ENCODE measurements around the gene ATG101.

ATG101 gene

DNA sequence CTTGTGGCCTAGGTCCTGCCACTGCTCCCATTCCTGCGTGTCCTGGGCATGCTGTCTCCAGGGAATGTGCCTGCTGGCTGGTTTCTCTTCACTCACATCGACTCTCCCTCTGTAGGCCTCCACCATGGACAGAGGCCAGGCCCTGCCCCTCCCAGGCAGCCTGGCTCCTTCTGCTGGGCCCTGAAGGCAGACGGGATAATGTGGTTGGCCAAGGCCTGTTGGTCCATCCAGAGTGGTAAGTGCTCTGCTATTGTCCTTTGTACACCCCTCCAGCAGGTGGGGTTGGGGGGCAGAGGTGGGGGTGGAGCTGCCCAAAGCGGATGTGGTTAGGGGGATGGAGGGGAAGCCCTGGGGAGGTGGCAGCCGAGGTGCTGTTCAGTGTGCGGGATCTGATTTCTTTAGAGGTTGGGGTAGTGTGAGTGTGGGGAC, 28.1 kb upstream of the ATG101 start:
- peak overlapping the region; percentile 7; the same call in 1 of the 2 replicates for H3K4me2 ChIP-seq (ENCODE audit: low read length)
- no peaks in the 10 kb centered on the region for H3K9me2 ChIP-seq (ENCODE audit: low read depth, low read length)
- H4K20me1 ChIP-seq (ENCODE audit: insufficient read depth, low read length): no peaks in the 10 kb centered on the region
- no peak overlapping the region for H3K27ac ChIP-seq (ENCODE audit: low read depth, low read length, poor library complexity, severe bottlenecking)
- TF ChIP-seq, protein P1, sequence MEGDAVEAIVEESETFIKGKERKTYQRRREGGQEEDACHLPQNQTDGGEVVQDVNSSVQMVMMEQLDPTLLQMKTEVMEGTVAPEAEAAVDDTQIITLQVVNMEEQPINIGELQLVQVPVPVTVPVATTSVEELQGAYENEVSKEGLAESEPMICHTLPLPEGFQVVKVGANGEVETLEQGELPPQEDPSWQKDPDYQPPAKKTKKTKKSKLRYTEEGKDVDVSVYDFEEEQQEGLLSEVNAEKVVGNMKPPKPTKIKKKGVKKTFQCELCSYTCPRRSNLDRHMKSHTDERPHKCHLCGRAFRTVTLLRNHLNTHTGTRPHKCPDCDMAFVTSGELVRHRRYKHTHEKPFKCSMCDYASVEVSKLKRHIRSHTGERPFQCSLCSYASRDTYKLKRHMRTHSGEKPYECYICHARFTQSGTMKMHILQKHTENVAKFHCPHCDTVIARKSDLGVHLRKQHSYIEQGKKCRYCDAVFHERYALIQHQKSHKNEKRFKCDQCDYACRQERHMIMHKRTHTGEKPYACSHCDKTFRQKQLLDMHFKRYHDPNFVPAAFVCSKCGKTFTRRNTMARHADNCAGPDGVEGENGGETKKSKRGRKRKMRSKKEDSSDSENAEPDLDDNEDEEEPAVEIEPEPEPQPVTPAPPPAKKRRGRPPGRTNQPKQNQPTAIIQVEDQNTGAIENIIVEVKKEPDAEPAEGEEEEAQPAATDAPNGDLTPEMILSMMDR (IDR thresholded peaks at IDR 0.05; ENCODE audit: low read length): peak; percentile 39; the same call in 1 of the 2 replicates
- no peak for TF ChIP-seq EZH2 (IDR thresholded peaks at IDR 0.05; ENCODE audit: borderline replicate concordance, low read length)
- H3K9ac ChIP-seq (ENCODE audit: low read length): no peak overlapping the region; the same call in 1 of the 2 replicates
- no peaks in the 10 kb centered on the region for H3K36me3 ChIP-seq (ENCODE audit: insufficient read depth, low read length)
- H3F3A ChIP-seq (ENCODE audit: insufficient read depth, low read length): no peaks in the 10 kb centered on the region
- H2AFZ ChIP-seq (ENCODE audit: low read length): no peak overlapping the region
- H3K79me2 ChIP-seq (ENCODE audit: insufficient read depth, low read length): no peaks in the 10 kb centered on the region
- no peak overlapping the region for H3K4me3 ChIP-seq (ENCODE audit: low read depth, low read length, poor library complexity, severe bottlenecking)
- no peaks in the 10 kb centered on the region; the same call in 1 of the 2 replicates for H3K27me3 ChIP-seq (ENCODE audit: insufficient read depth, low read length)
- H3K9me3 ChIP-seq (ENCODE audit: low read length): no peaks in the 10 kb centered on the region
- peaks cover 16% of the 10 kb centered on the region for H3K4me1 ChIP-seq (ENCODE audit: insufficient read depth, low read length, severe bottlenecking)

DNA sequence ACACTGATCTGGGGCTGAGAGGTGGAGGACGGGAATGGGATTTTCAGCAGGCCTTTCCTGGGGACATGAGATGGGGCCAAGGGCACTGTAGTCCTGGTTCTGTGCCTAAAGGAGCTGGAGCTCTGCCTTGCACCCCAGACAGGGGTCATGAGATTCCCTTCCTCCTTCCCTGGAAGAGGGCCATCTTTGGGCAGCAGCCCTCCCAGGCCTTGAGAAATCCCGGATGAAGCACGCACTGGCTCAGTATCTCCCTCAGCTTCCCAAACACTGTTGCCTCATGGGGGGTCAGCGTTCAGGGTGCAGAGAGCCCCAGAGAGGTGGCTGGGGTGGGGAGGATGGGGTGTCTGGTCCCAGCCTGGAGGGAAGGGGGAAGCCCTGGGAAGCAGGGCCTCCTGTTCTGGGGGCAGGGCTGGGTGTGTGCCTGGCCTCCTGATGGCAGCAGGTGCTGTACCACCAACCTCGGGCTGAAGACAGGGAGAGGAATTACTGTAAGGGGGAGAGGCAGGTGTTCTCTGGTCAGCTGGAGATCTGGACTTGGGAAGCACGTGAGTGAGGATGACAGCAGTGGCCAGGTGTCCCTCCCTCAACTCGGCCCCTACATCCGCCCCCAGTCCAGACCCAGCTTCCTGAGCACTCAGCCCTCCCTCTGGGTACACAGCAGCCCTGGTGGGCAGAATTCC, 26.9 kb upstream of the ATG101 start:
- H3K4me1 ChIP-seq (ENCODE audit: insufficient read depth, low read length, severe bottlenecking): peaks cover 10% of the 10 kb centered on the region
- no peaks in the 10 kb centered on the region for H3K9me3 ChIP-seq (ENCODE audit: low read length)
- H3K4me2 ChIP-seq (ENCODE audit: low read length): peak overlapping the region; percentile 7; the same call in 1 of the 2 replicates
- no peaks in the 10 kb centered on the region for H3K36me3 ChIP-seq (ENCODE audit: insufficient read depth, low read length)
- TF ChIP-seq, protein P1 (IDR thresholded peaks at IDR 0.05; ENCODE audit: low read length): no peak
- TF ChIP-seq EZH2 (IDR thresholded peaks at IDR 0.05; ENCODE audit: borderline replicate concordance, low read length): no peak
- H3K27me3 ChIP-seq (ENCODE audit: insufficient read depth, low read length): no peaks in the 10 kb centered on the region; the same call in 1 of the 2 replicates
- no peaks in the 10 kb centered on the region for H4K20me1 ChIP-seq (ENCODE audit: insufficient read depth, low read length)
- no peak overlapping the region for H3K4me3 ChIP-seq (ENCODE audit: low read depth, low read length, poor library complexity, severe bottlenecking)
- no peaks in the 10 kb centered on the region for H3K79me2 ChIP-seq (ENCODE audit: insufficient read depth, low read length)
- no peaks in the 10 kb centered on the region for H3K9me2 ChIP-seq (ENCODE audit: low read depth, low read length)
- no peak overlapping the region for H3K27ac ChIP-seq (ENCODE audit: low read depth, low read length, poor library complexity, severe bottlenecking)
- H3F3A ChIP-seq (ENCODE audit: insufficient read depth, low read length): no peaks in the 10 kb centered on the region
- H2AFZ ChIP-seq (ENCODE audit: low read length): no peak overlapping the region
- no peak overlapping the region; the same call in 1 of the 2 replicates for H3K9ac ChIP-seq (ENCODE audit: low read length)

DNA sequence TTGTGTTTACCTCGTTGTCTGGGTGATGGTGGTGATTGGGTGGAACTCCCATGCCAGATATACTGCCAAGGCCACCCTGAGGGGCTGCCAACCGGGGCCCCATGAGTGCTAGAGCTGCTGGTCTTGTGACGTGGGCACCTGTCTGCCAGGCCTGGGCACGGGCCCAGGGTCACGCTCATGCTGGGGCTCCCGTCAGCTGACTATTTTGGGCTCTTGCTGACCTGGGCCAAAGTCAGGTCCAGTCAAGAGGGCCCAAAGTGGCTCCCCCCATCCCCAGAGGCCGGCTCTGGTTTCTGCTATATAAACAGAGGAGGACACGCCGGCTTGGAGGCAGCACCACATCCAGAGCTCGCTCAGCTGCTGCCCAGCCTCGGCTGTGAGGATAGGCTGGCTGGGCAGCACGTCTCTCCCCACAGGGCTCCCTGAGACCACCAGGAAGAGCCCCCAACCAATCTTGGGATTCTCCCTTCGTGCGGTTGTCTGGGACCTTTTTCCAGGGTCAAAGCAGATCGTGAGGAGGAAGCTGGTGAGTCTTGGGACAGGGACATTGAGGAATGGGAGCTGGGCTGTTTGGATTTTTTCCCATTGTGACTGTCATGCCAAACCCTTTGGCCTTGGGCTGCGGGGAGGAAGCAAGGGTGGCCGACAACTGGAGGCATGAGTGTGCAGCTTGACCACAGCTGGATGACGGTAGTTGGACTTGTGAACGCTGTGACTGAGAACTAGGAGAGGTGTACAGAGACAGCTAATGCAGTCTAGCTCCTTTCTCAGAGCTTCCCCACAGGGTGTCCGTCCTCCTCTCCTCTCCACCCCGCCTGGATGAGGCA, 26.2 kb upstream of the ATG101 start:
- no peak overlapping the region for H3K27ac ChIP-seq (ENCODE audit: low read depth, low read length, poor library complexity, severe bottlenecking)
- H3K27me3 ChIP-seq (ENCODE audit: insufficient read depth, low read length): no peaks in the 10 kb centered on the region; the same call in 1 of the 2 replicates
- no peak overlapping the region for H3K4me2 ChIP-seq (ENCODE audit: low read length)

More for the DNA sequence above, 26.2 kb upstream of the ATG101 start:
- Histone ChIP-seq H3K79me2 (ENCODE audit: insufficient read depth, low read length) (no peaks in the 10 kb centered on the region), H3K4me1 (ENCODE audit: insufficient read depth, low read length, severe bottlenecking) (peaks cover 10% of the 10 kb centered on the region), H4K20me1 (ENCODE audit: insufficient read depth, low read length) (no peaks in the 10 kb centered on the region), H3K9ac (ENCODE audit: low read length) (no peak overlapping the region), H3K9me2 (ENCODE audit: low read depth, low read length) (no peaks in the 10 kb centered on the region), H3K4me3 (ENCODE audit: low read depth, low read length, poor library complexity, severe bottlenecking) (no peak overlapping the region), H2AFZ (ENCODE audit: low read length) (no peak overlapping the region), H3K9me3 (ENCODE audit: low read length) (no peaks in the 10 kb centered on the region), H3F3A (ENCODE audit: insufficient read depth, low read length) (no peaks in the 10 kb centered on the region), H3K36me3 (ENCODE audit: insufficient read depth, low read length) (no peaks in the 10 kb centered on the region)
- TF ChIP-seq, protein P1 (IDR thresholded peaks at IDR 0.05; ENCODE audit: low read length): no peak
- no peak for TF ChIP-seq EZH2 (IDR thresholded peaks at IDR 0.05; ENCODE audit: borderline replicate concordance, low read length)

Measured in OCI-LY1 (cell line).